IMR-90 (cell line): ENCODE measurements around the gene ADAMTSL2. TPM values are rescaled to one million over a fixed set of nuclear protein-coding genes. Genes with fewer than 3 reads are reported as not detected.
A peak's percentile ranks its signal among the peaks of the same experiment; 100 is the strongest.

Source experiments
- ATAC-seq: fragments of 200-7000 bp; cut with Tn5 transposase; 2 replicates; pipeline ENCODE4 v1.9.1; 2020; ENCODE audit warnings: low read depth, mild to moderate bottlenecking, moderate library complexity
- BruUV-seq: library from RNA; stranded (reverse); fragments of 400-500 nt; replicated peaks from 2 replicates; lab custom pipeline; 2021; lab: Mats Ljungman, UMichigan
- CTCF ChIA-PET: fragments of 300-600 bp; formaldehyde crosslinking; extraction: SDS; loops from one replicate; lab custom pipeline; 2021; ENCODE audit warnings: antibody characterized with exemption; lab: Yijun Ruan, JAX
- POLR2A ChIA-PET: fragments of 300-600 bp; sonication (Branson Sonifier 250); formaldehyde crosslinking; loops from one replicate; lab custom pipeline; 2022; ENCODE audit warnings: antibody characterized with exemption; ENCODE audit not compliant: unreplicated experiment; lab: Charles Lee
- DNase-seq: peaks from one replicate; pipeline ENCODE4 v3.0.0; 2013
- H2AFZ ChIP-seq: replicated peaks from 2 replicates; pipeline ENCODE3; 2013; ENCODE audit warnings: low read length, mild to moderate bottlenecking; ENCODE audit not compliant: poor library complexity
- H2AK5ac ChIP-seq: 2 replicates; pipeline ENCODE4 v1.6.1; 2013; ENCODE audit warnings: low read depth, low read length, inconsistent platforms
- H2AK9ac ChIP-seq: replicated peaks from 2 replicates; pipeline ENCODE3; 2013; ENCODE audit warnings: mild to moderate bottlenecking, low read depth, low read length, moderate library complexity; ENCODE audit not compliant: poor library complexity
- H2BK120ac ChIP-seq: 2 replicates; pipeline ENCODE4 v1.6.1; 2013; ENCODE audit warnings: low read depth, low read length, inconsistent platforms
- H2BK15ac ChIP-seq: 3 replicates; pipeline ENCODE4 v1.6.1; 2013; ENCODE audit warnings: low read depth, low read length, inconsistent platforms
- H2BK20ac ChIP-seq: 2 replicates; pipeline ENCODE4 v1.6.1; 2013; ENCODE audit warnings: low read depth, mild to moderate bottlenecking, inconsistent platforms, low read length, moderate library complexity
- H2BK5ac ChIP-seq: 2 replicates; pipeline ENCODE4 v1.6.1; 2013; ENCODE audit warnings: mild to moderate bottlenecking, low read depth, low read length, inconsistent platforms; ENCODE audit not compliant: poor library complexity, severe bottlenecking
- H3K14ac ChIP-seq: replicated peaks from 2 replicates; pipeline ENCODE4 v1.6.1; 2013; ENCODE audit warnings: low read depth, low read length, inconsistent platforms
- H3K18ac ChIP-seq: 2 replicates; pipeline ENCODE4 v1.6.1; 2013; ENCODE audit warnings: low read depth, low read length, control low read depth
- H3K23ac ChIP-seq: 2 replicates; pipeline ENCODE4 v1.6.1; 2013; ENCODE audit warnings: low read depth, low read length, inconsistent platforms
- H3K27ac ChIP-seq: 2 replicates; pipeline ENCODE4 v1.5.1; 2013; ENCODE audit warnings: mild to moderate bottlenecking, control low read depth, low read length; ENCODE audit not compliant: insufficient read depth
- H3K27me3 ChIP-seq: 2 replicates; pipeline ENCODE4 v1.6.1; 2013; ENCODE audit warnings: low read length; ENCODE audit not compliant: control insufficient read depth, insufficient read depth
- H3K36me3 ChIP-seq: 2 replicates; pipeline ENCODE4 v1.6.1; 2013; ENCODE audit warnings: low read length, mixed read lengths; ENCODE audit not compliant: control insufficient read depth, insufficient read depth
- H3K4ac ChIP-seq: 2 replicates; pipeline ENCODE4 v1.6.1; 2013; ENCODE audit warnings: low read depth, low read length, inconsistent platforms
- H3K4me1 ChIP-seq: 2 replicates; pipeline ENCODE4 v1.6.1; 2013; ENCODE audit warnings: low read length, mixed read lengths; ENCODE audit not compliant: control insufficient read depth, insufficient read depth
- H3K4me2 ChIP-seq: 2 replicates; pipeline ENCODE4 v1.6.1; 2013; ENCODE audit warnings: low read depth, mild to moderate bottlenecking, control low read depth, low read length, moderate library complexity
- H3K4me3 ChIP-seq: 2 replicates; pipeline ENCODE4 v1.5.1; 2013; ENCODE audit warnings: low read depth, mild to moderate bottlenecking, control low read depth, low read length, moderate library complexity; ENCODE audit not compliant: insufficient read depth
- H3K56ac ChIP-seq: 2 replicates; pipeline ENCODE4 v1.6.1; 2013; ENCODE audit warnings: low read length, inconsistent platforms; ENCODE audit not compliant: insufficient read depth; ENCODE audit errors: extremely low read depth
- H3K79me1 ChIP-seq, 2 experiments: 2 replicates each; pipeline ENCODE4 v1.6.1; 2013; ENCODE audit warnings: low read length in 2 of 2, inconsistent platforms in 1 of 2, low read depth in 1 of 2
- H3K9ac ChIP-seq: 2 replicates; pipeline ENCODE4 v1.6.1; 2013; ENCODE audit warnings: low read depth, low read length, control low read depth
- H3K9me1 ChIP-seq: 2 replicates; pipeline ENCODE4 v1.6.1; 2013; ENCODE audit warnings: low read length, inconsistent platforms; ENCODE audit not compliant: insufficient read depth
- H3K9me3 ChIP-seq: 2 replicates; pipeline ENCODE4 v1.6.1; 2013; ENCODE audit warnings: low read length; ENCODE audit not compliant: control insufficient read depth, insufficient read depth
- H4K20me1 ChIP-seq: 2 replicates; pipeline ENCODE4 v1.6.1; 2013; ENCODE audit warnings: low read length, inconsistent platforms; ENCODE audit not compliant: insufficient read depth
- H4K5ac ChIP-seq: 2 replicates; pipeline ENCODE4 v1.6.1; 2013; ENCODE audit warnings: mild to moderate bottlenecking, low read depth, low read length, control low read depth
- H4K8ac ChIP-seq, 2 experiments: 2 replicates each; pipeline ENCODE4 v1.6.1; 2013; ENCODE audit warnings: low read depth in 2 of 2, low read length in 2 of 2, control low read depth in 1 of 2, inconsistent platforms in 1 of 2
- H4K91ac ChIP-seq: 2 replicates; pipeline ENCODE4 v1.6.1; 2013; ENCODE audit warnings: low read depth, low read length, inconsistent platforms; ENCODE audit not compliant: insufficient read depth
- BHLHE40 ChIP-seq: fragments of 150-350 bp; IDR thresholded peaks from 2 replicates; pipeline ENCODE4 v1.6.1; 2016; ENCODE audit warnings: mild to moderate bottlenecking, low read depth, low read length
- CEBPB ChIP-seq: IDR thresholded peaks from 2 replicates; pipeline ENCODE4 v1.6.1; 2012; ENCODE audit warnings: low read depth, low read length, improper control_type of control experiment
- CHD1 ChIP-seq: IDR thresholded peaks from 2 replicates; pipeline ENCODE4 v1.6.1; 2012; ENCODE audit warnings: low read depth, low read length, improper control_type of control experiment
- ELK1 ChIP-seq: fragments of 150-350 bp; IDR thresholded peaks from 2 replicates; pipeline ENCODE4 v1.6.1; 2016; ENCODE audit warnings: low read depth, mild to moderate bottlenecking, low read length, moderate library complexity, borderline replicate concordance
- MAFK ChIP-seq: IDR thresholded peaks from 2 replicates; pipeline ENCODE4 v1.6.1; 2012; ENCODE audit warnings: low read depth, low read length, improper control_type of control experiment
- MAZ ChIP-seq: IDR thresholded peaks from 2 replicates; pipeline ENCODE4 v1.6.1; 2012; ENCODE audit warnings: low read depth, mild to moderate bottlenecking, low read length, improper control_type of control experiment, moderate library complexity, borderline replicate concordance
- NFE2L2 ChIP-seq: fragments of 150-350 bp; IDR thresholded peaks from 2 replicates; pipeline ENCODE4 v1.6.1; 2016; ENCODE audit warnings: low read depth, mild to moderate bottlenecking, low read length
- RAD21 ChIP-seq: IDR thresholded peaks from 2 replicates; pipeline ENCODE4 v1.6.1; 2012; ENCODE audit warnings: low read length, improper control_type of control experiment
- RCOR1 ChIP-seq: IDR thresholded peaks from 2 replicates; pipeline ENCODE4 v1.6.1; 2012; ENCODE audit warnings: mild to moderate bottlenecking, low read length, improper control_type of control experiment; ENCODE audit not compliant: insufficient replicate concordance
- RFX5 ChIP-seq: IDR thresholded peaks from 2 replicates; pipeline ENCODE4 v1.8.0; 2012; ENCODE audit warnings: low read depth, mild to moderate bottlenecking, low read length, moderate library complexity
- WGBS, 2 experiments: methylation state at CpG; one replicate each; pipeline versions ENCODE4 v1.1.5 to v1.1.7; 2013; ENCODE audit warnings: missing lambda C conversion rate in 2 of 2; ENCODE audit not compliant: insufficient read length in 1 of 2; ENCODE audit errors: extremely low coverage in 2 of 2; 5-methylcytosine and 5-hydroxymethylcytosine counted together
- dilution Hi-C: fragments of 300-500 bp; cut with HindIII; formaldehyde crosslinking; loops from one replicate; pipeline ENCODE4 v1.14.3; 2018; ENCODE audit warnings: low sequenced_read_pairs; ENCODE audit not compliant: unreplicated experiment
- in situ Hi-C: fragments of 300-500 bp; cut with MboI; formaldehyde crosslinking; loops from 3 replicates; pipeline ENCODE4 v1.14.3; 2019; ENCODE audit warnings: low sequenced_read_pairs, inconsistent platforms, mixed read lengths
- intact Hi-C: fragments of 100-400 bp; cut with micrococcal nuclease; formaldehyde crosslinking; loops from 2 replicates; pipeline ENCODE4 v1.10.0; 2022
- polyA plus RNA-seq, 3 experiments: library from polyadenylated mRNA; depleted of rRNA; stranded (reverse); fragments of >200 nt; gene quantifications; 2 replicates each; pipeline ENCODE4 v1.2.3, GENCODE V29; 2012; ENCODE audit warnings: low replicate concordance in 1 of 3
- total RNA-seq: library from RNA; depleted of rRNA; stranded (reverse); fragments of >200 nt; gene quantifications from 2 replicates; pipeline ENCODE4 v1.2.3, GENCODE V29; 2012

ADAMTSL2 gene
- total and polyA plus RNA-seq, 2 of the 4 experiments (the other 2 are of a cell fraction) = not detected

DNA sequence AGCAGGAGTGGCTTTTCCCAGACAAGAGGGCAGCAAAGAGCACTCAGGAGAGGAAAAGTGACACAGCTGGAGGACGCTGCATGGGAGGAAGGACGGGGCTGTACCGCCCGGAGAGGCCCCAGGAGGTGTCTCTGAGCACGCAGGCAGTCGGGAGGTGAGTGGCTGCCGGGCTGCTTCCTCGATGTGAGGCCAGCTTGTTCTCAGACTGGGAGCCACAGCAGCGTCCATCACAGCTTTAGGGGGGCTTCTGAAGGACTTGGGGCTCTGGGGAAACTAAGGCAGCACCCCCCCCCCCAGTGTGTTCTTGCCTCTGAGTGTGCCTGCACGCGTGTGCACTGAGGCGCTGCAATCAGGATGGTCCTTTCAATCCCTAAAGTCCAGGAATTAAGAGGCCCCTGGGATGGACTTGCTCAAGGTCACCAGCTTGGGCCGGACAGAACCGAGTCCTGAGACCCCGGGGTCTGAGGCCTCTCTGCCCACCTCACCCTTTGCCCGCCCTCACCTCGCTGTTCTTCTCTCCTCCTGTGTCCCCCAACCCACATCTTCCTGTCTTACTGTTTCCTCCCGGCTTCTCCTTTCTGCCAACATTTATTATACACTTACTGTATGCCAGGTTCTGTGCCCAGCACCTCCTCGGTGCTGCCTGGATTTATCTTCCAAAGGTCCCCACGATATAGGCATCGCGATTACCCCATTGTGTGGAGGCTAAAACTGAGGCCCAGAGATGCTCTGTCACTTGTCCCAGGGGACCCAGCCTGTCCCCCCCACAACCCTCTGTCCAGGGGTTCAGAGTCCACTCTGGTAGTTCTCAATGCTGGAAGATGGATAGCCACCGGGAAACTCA, 41.7 kb downstream of the ADAMTSL2 start:
- Histone ChIP-seq H3K27ac (no peak overlapping the region), H3K23ac (no peak overlapping the region), H3K36me3 (no peaks in the 10 kb centered on the region), H2BK5ac (no peak overlapping the region), H3K9me3 (no peaks in the 10 kb centered on the region), H3K27me3 (peaks cover 45% of the 10 kb centered on the region; the same call in 1 of the 2 replicates), H2AK5ac (no peak overlapping the region), H3K14ac (no peak overlapping the region), H3K4me1 (no peaks in the 10 kb centered on the region; the same call in 1 of the 2 replicates), H3K79me1 (no peaks in the 10 kb centered on the region), H4K91ac (no peak overlapping the region), H2AFZ (peak overlapping the region; percentile 46), H2BK20ac (no peak overlapping the region), H4K8ac (no peak overlapping the region), H3K4me3 (no peak overlapping the region), H4K20me1 (no peaks in the 10 kb centered on the region), H3K4me2 (no peak overlapping the region), H3K9me1 (no peaks in the 10 kb centered on the region), H3K9ac (no peak overlapping the region), H3K18ac (no peak overlapping the region), H2BK120ac (no peak overlapping the region), H3K56ac (no peak overlapping the region), H2AK9ac (no peak overlapping the region), H3K4ac (no peak overlapping the region), H2BK15ac (no peak overlapping the region), H4K5ac (no peak overlapping the region)
- CTCF ChIA-PET = no interaction called here
- POLR2A ChIA-PET = no interaction called here
- WGBS, 2 experiments = 93% methylated on average over 3 of the region's 23 CpGs; no CpG with 5 or more reads in 1 of the 2 experiments
- intact Hi-C loops = no loop called here
- ATAC-seq (no peak), DNase-seq (no peak)
- in situ Hi-C loops = no loop called here
- BruUV-seq = no TSS peak
- dilution Hi-C loops = no loop called here
- TF ChIP-seq ELK1 = no peak
- TF ChIP-seq RCOR1 = no peak
- TF ChIP-seq MAFK = no peak
- TF ChIP-seq CHD1 = no peak
- no peak for TF ChIP-seq MAZ
- no peak for TF ChIP-seq BHLHE40
- TF ChIP-seq RAD21 = no peak
- no peak for TF ChIP-seq RFX5
- no peak for TF ChIP-seq NFE2L2
- TF ChIP-seq CEBPB = no peak
